HepG2 (cell line): ENCODE results near the gene TP53I3. TPM values are rescaled to one million over a fixed set of nuclear protein-coding genes. Genes with fewer than 3 reads are reported as not detected.

ENCODE experiments used
- ATF3 ChIP-seq: sonication (generic); formaldehyde crosslinking; IDR thresholded peaks from 2 replicates; pipeline ENCODE4 v1.4.0; 2020; ENCODE audit warnings: missing genetic modification reagents
- ATF7-NPFF ChIP-seq: sonication (generic); formaldehyde crosslinking; IDR thresholded peaks from 2 replicates; pipeline ENCODE4 v1.8.1; 2023; ENCODE audit warnings: mild to moderate bottlenecking, low read depth, missing genetic modification reagents, moderate library complexity
- EP300 ChIP-seq, 3 experiments: sonication (generic) in 1 of 3; formaldehyde crosslinking in 1 of 3; IDR thresholded peaks; 2 replicates each; pipeline versions ENCODE4 v1.5.1 to v1.6.1; 2011 to 2020; ENCODE audit warnings: low read depth in 2 of 3, low read length in 2 of 3, borderline replicate concordance in 1 of 3, improper control_type of control experiment in 1 of 3, mild to moderate bottlenecking in 1 of 3, missing genetic modification reagents in 1 of 3, moderate library complexity in 1 of 3
- HINFP ChIP-seq: sonication (generic); formaldehyde crosslinking; IDR thresholded peaks from 2 replicates; pipeline ENCODE4 v1.4.0; 2020; ENCODE audit warnings: low read depth, mild to moderate bottlenecking, missing genetic modification reagents
- HNRNPH1 ChIP-seq: fragments of 200-400 bp; formaldehyde crosslinking; optimal IDR thresholded peaks from 2 replicates; pipeline ENCODE3; 2017; ENCODE audit warnings: mild to moderate bottlenecking, low read depth, low read length
- IRF9 ChIP-seq: sonication (generic); formaldehyde crosslinking; IDR thresholded peaks from 2 replicates; pipeline ENCODE4 v1.8.0; 2022; ENCODE audit warnings: missing genetic modification reagents, mild to moderate bottlenecking, borderline replicate concordance
- ISL2 ChIP-seq: sonication (generic); formaldehyde crosslinking; IDR thresholded peaks from 2 replicates; pipeline ENCODE4 v1.5.0; 2020; ENCODE audit warnings: missing genetic modification reagents
- KAT7 ChIP-seq: IDR thresholded peaks from 2 replicates; pipeline ENCODE4 v1.6.1; 2018; ENCODE audit warnings: borderline replicate concordance, missing compliant biosample characterization
- LCORL ChIP-seq, 2 experiments: fragments of 450-650 bp in 1 of 2; sonication (generic) in 1 of 2; formaldehyde crosslinking in 1 of 2; IDR thresholded peaks; 2 replicates each; pipeline versions ENCODE4 v1.5.0 to v1.6.1; 2017 to 2020; ENCODE audit warnings: antibody characterized with exemption in 1 of 2, missing genetic modification reagents in 1 of 2
- MXD1 ChIP-seq: sonication (generic); formaldehyde crosslinking; IDR thresholded peaks from 2 replicates; pipeline ENCODE4 v1.4.0; 2020; ENCODE audit warnings: mild to moderate bottlenecking, missing genetic modification reagents
- NFKB2 ChIP-seq: sonication (generic); formaldehyde crosslinking; IDR thresholded peaks from 2 replicates; pipeline ENCODE4 v1.4.0; 2020; ENCODE audit warnings: missing genetic modification reagents, borderline replicate concordance
- POLR2AphosphoS2 ChIP-seq: IDR thresholded peaks from 2 replicates; pipeline ENCODE4 v1.6.1; 2011; ENCODE audit warnings: low read depth, low read length, improper control_type of control experiment
- SATB2 ChIP-seq: sonication (generic); formaldehyde crosslinking; IDR thresholded peaks from 2 replicates; pipeline ENCODE4 v1.5.0; 2020; ENCODE audit warnings: missing genetic modification reagents
- SMARCC2 ChIP-seq: fragments of 450-650 bp; IDR thresholded peaks from 2 replicates; pipeline ENCODE4 v1.6.1; 2017; ENCODE audit warnings: antibody characterized with exemption, mild to moderate bottlenecking
- SP2 ChIP-seq: sonication (generic); formaldehyde crosslinking; IDR thresholded peaks from 2 replicates; pipeline ENCODE4 v1.5.1; 2020; ENCODE audit warnings: mild to moderate bottlenecking, missing genetic modification reagents
- SPEN ChIP-seq: sonication (generic); formaldehyde crosslinking; IDR thresholded peaks from 2 replicates; pipeline ENCODE4 v1.5.1; 2020; ENCODE audit warnings: low read depth, mild to moderate bottlenecking, missing genetic modification reagents
- SRSF9 ChIP-seq: fragments of 200-400 bp; formaldehyde crosslinking; IDR thresholded peaks from 2 replicates; pipeline ENCODE4 v1.6.1; 2018; ENCODE audit warnings: borderline replicate concordance, mild to moderate bottlenecking, low read depth, low read length; ENCODE audit not compliant: insufficient read depth, poor library complexity, severe bottlenecking
- ZFAT ChIP-seq: sonication (generic); formaldehyde crosslinking; conservative IDR thresholded peaks from 2 replicates; pipeline ENCODE4 v1.8.1; 2023; ENCODE audit warnings: missing genetic modification reagents, inconsistent platforms
- ZFP82 ChIP-seq: sonication (generic); formaldehyde crosslinking; IDR thresholded peaks from 2 replicates; pipeline ENCODE4 v1.5.1; 2020; ENCODE audit warnings: mild to moderate bottlenecking, missing genetic modification reagents, borderline replicate concordance
- ZFY ChIP-seq: sonication (generic); formaldehyde crosslinking; IDR thresholded peaks from 2 replicates; pipeline ENCODE4 v1.4.0; 2020; ENCODE audit warnings: missing genetic modification reagents
- ZNF3 ChIP-seq: IDR thresholded peaks from 2 replicates; pipeline ENCODE4 v1.7.0; 2017; ENCODE audit warnings: inconsistent platforms
- ZNF451 ChIP-seq: sonication (generic); formaldehyde crosslinking; IDR thresholded peaks from 2 replicates; pipeline ENCODE4 v1.5.0; 2020; ENCODE audit warnings: mild to moderate bottlenecking, missing genetic modification reagents
- ZNF576 ChIP-seq: sonication (generic); formaldehyde crosslinking; IDR thresholded peaks from 2 replicates; pipeline ENCODE4 v1.4.0; 2020; ENCODE audit warnings: mild to moderate bottlenecking, missing genetic modification reagents
- ZNF713 ChIP-seq: sonication (generic); formaldehyde crosslinking; IDR thresholded peaks from 2 replicates; pipeline ENCODE4 v1.4.0; 2020; ENCODE audit warnings: mild to moderate bottlenecking, missing genetic modification reagents
- ZNF773 ChIP-seq: sonication (generic); formaldehyde crosslinking; IDR thresholded peaks from 2 replicates; pipeline ENCODE4 v1.4.0; 2020; ENCODE audit warnings: missing genetic modification reagents, borderline replicate concordance
- polyA plus RNA-seq, 8 experiments: library from polyadenylated mRNA; depleted of rRNA in 3 of 8; stranded (reverse) in 7 of 8; unstranded in 1 of 8; fragments of >200 nt; fragmentation: Illumina TruSeq in 4 of 8; extraction: Trizol in 4 of 8; gene quantifications; 2 replicates each; pipeline versions ENCODE4 v1.2.1 to v1.2.3, GENCODE V29; 2011 to 2016; ENCODE audit warnings: low read depth in 4 of 8, missing spikeins in 1 of 8, mixed read lengths in 1 of 8; ENCODE audit not compliant: insufficient read depth in 1 of 8
- total RNA-seq, 5 experiments: library from RNA; depleted of rRNA; stranded (reverse); fragments of >200 nt; fragmentation: Illumina TruSeq; extraction: Trizol; gene quantifications; 2 replicates each; pipeline ENCODE4 v1.2.3, GENCODE V29; 2016; ENCODE audit warnings: low read depth in 1 of 5

TP53I3 gene
- total and polyA plus RNA-seq, 2 of the 13 experiments (the other 11 are each of a cell fraction or from before 2014, with no cell fraction given): 25.0 to 44.1 TPM

- TF ChIP-seq MXD1 (CRISPR knock-in tag): peak; percentile 32
- no peak for TF ChIP-seq EP300 (IDR thresholded peaks at IDR 0.05; ENCODE audit: low read depth in 2 of 2, low read length in 2 of 2)
- TF ChIP-seq EP300 (CRISPR knock-in tag; IDR thresholded peaks at IDR 0.05; ENCODE audit: borderline replicate concordance): no peak
- no peak for TF ChIP-seq LCORL (IDR thresholded peaks at IDR 0.05)
- peak; percentile 14; the same call in 1 of the 2 replicates for TF ChIP-seq LCORL (CRISPR knock-in tag; IDR thresholded peaks at IDR 0.05)
- TF ChIP-seq ZNF451: no peak
- no peak for TF ChIP-seq HNRNPH1
- no peak for TF ChIP-seq POLR2AphosphoS2
- no peak for TF ChIP-seq SP2
- TF ChIP-seq KAT7 (CRISPR knock-in tag): no peak; the same call in 1 of the 2 replicates
- TF ChIP-seq ZNF576 (CRISPR knock-in tag): no peak
- TF ChIP-seq SPEN (CRISPR knock-in tag): no peak
- TF ChIP-seq ZFY (CRISPR knock-in tag): peak; percentile 44; the same call in 1 of the 2 replicates
- TF ChIP-seq ZFP82 (CRISPR knock-in tag): 0 out of 2 replicates have a peak, but pooled peaks have one; percentile 24
- TF ChIP-seq ATF7-NPFF: no peak
- no peak for TF ChIP-seq SRSF9
- no peak for TF ChIP-seq ZNF713 (CRISPR knock-in tag)
- TF ChIP-seq NFKB2 (CRISPR knock-in tag): peak; percentile 63; the same call in 1 of the 2 replicates
- TF ChIP-seq ZFAT (CRISPR knock-in tag): 0 out of 2 replicates have a peak, but pooled peaks have one; percentile 10
- TF ChIP-seq SMARCC2: no peak
- TF ChIP-seq ISL2 (CRISPR knock-in tag): no peak; the same call in 1 of the 2 replicates
- peak; percentile 42; the same call in 1 of the 2 replicates for TF ChIP-seq ZNF773 (CRISPR knock-in tag)
- TF ChIP-seq ZNF3 (CRISPR knock-in tag): no peak
- TF ChIP-seq HINFP (CRISPR knock-in tag): 0 out of 2 replicates have a peak, but pooled peaks have one; percentile 46
- no peak for TF ChIP-seq IRF9 (CRISPR knock-in tag)
- 0 out of 2 replicates have a peak, but pooled peaks have one; percentile 11 for TF ChIP-seq ATF3
- no peak for TF ChIP-seq SATB2 (CRISPR knock-in tag)
Measured at GRCh38 chr2:24050041-24050979, 34.3 kb downstream of the TP53I3 start (continued).
